AG08395 (cell line): Measurements from ENCODE around the gene YEATS2.
"Not testable (repeated sequence)": the region's sequence is repeated elsewhere in the genome, so short reads cannot be mapped to it uniquely, and the experiment has no call there.

Source experiments
- DNase-seq: peaks from one replicate; pipeline ENCODE4 v3.0.0; 2012; ENCODE audit warnings: mixed read lengths, low spot score

Gene YEATS2

GRCh38 chr3:183777016-183777618, 79.5 kb downstream of the YEATS2 start:
- DNase-seq, result no peak

- no peak for DNase-seq
Observed at GRCh38 chr3:183779896-183780465, 82.4 kb downstream of the YEATS2 start.

- DNase-seq, result no peak
Observed at GRCh38 chr3:183781246-183781645, 83.6 kb downstream of the YEATS2 start.

- no peak for DNase-seq
Observed at GRCh38 chr3:183782576-183783276, 85.1 kb downstream of the YEATS2 start.

DNA sequence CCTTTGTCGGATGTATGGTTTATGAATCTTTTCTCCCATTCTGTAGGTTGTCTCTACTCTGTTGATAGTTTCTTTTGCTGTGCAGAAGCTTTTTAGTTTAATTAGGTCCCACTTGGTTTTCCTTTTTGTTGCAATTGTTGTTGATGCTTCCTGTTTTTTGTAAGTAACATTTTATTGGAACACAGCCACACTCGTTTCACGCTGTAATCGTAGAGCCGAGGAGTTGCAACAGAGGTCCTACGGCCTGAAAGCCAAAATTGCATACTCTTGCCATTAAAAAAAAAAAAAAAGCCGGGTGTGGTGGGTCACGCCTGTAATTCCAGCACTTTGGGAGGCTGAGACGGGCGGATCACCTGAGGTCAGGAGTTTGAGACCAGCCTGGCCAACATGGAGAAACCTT, 86.9 kb downstream of the YEATS2 start:
- not testable (repeated sequence) for DNase-seq

- no peak for DNase-seq
Observed at GRCh38 chr3:183789826-183790225, 92.2 kb downstream of the YEATS2 start.

DNA sequence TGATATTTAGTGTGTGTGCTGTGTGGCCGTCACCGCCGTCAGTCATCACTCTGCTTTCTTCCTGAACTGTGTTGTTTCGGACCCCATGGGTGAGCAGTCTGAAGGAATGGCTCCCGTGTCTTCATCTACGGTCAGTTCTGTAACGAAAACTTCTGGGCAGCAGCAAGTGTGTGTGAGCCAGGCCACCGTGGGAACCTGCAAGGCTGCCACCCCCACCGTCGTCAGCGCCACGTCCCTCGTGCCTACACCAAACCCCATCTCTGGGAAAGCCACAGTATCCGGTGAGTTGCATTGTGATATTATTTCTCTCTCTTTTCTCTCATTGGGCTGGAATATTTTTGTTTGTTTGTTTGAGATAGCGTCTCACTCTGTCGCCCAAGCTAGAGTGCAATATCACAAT, 93.1 kb downstream of the YEATS2 start:
- no peak for DNase-seq

GRCh38 chr3:183792976-183793375, 95.4 kb downstream of the YEATS2 start:
- DNase-seq, result no peak

- DNase-seq, result no peak
Observed at GRCh38 chr3:183794452-183794851, 96.9 kb downstream of the YEATS2 start.

- DNase-seq, result no peak
Observed at GRCh38 chr3:183796372-183796771, 98.8 kb downstream of the YEATS2 start.

GRCh38 chr3:183797996-183798395, 100.4 kb downstream of the YEATS2 start:
- DNase-seq, result no peak

- DNase-seq, result no peak
Observed at GRCh38 chr3:183799461-183799860, 101.9 kb downstream of the YEATS2 start.

DNA sequence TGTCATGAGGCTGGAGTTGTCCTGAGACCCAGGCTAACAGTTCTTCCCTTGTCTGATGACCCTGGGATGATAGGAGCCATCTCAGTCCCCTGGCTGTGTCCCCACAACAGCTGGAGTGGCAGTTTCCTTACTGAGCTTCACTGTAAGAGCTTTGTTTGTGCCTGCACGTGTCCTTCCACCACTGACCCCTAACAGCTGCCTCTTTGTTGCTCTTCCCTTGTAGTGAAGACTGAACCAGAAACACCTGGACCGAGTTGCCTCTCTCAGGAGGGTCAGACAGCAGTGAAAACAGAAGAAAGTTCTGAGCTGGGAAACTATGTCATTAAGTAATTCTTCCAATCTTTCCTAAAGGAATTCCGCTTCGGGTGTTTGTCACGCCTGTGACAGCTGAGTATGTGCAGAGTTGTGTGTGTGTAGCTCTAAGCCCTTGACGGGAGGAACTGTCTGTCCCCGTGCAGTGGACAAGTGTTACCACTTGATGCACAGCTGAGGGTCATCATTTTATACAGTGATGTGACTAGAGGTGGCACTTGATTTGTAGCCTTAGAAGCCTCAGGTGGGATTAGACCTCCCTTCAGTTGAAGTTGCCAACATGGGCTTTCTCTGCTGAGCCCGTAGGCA, 102.8 kb downstream of the YEATS2 start:
- DNase-seq, result no peak

DNA sequence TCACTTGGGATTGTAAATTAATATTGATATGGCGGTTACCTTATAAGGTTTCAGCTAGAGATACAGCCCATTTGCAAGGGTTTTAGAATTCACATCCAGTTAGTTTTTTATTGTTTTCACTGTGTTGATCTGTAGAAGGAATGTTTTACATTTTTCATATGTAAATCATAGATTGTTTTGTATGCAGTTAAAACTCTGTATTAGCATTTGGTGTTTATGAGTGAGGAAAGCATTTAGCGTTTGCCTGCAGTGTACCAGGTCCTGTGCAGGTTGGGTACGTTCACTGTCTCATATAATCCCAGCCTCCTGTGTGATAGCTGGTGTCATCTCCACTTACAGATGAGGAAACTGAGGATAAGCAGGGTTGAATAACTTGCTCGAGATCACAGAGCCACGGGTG, 104.0 kb downstream of the YEATS2 start:
- no peak for DNase-seq

- no peak for DNase-seq
Observed at GRCh38 chr3:183802989-183803388, 105.4 kb downstream of the YEATS2 start.

DNA sequence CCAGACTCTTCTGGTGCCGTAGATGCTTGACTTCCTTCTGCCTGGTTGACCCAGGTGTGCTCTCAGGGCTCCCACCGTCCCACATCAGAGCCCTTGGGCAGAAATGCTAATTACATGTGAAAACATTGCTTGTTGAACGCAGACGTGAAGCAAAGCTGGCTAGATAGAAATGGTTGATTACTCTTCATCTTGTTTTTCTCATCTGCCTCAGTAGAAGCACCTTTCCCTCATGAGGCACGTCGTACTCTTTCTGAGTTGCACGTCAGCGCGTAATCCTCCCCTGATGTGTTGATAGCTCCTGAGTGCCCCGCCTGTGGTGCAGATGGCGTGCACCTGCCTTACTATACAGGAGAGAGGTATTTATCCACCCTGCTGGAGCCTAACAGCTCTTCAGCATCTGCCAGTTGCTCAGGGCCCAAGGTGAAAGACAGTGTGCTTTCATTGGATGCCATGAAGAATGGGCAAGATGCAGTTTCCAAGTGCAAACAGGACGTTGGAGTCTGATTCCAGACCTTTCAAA, 109.7 kb downstream of the YEATS2 start:
- no peak for DNase-seq

DNA sequence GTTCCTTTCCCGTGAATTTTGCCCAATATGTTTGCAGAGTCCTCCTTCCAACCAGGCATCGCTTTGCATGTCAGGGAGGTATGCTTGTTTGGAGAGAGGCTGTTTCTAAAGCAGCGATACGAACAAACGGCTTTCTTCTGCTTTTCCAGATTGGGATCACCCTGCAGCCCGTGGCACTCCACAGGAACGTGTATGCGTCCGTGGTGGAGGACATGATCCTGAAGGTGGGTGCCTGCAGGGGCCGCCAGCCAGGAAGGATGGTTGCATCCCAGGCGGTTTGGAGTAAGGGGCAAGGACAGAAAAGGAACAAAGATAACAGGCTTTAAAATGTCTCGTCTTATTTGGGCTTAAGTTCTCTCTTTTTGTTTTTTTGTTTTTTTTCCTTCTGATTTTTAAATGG, 110.3 kb downstream of the YEATS2 start:
- no peak for DNase-seq

DNA sequence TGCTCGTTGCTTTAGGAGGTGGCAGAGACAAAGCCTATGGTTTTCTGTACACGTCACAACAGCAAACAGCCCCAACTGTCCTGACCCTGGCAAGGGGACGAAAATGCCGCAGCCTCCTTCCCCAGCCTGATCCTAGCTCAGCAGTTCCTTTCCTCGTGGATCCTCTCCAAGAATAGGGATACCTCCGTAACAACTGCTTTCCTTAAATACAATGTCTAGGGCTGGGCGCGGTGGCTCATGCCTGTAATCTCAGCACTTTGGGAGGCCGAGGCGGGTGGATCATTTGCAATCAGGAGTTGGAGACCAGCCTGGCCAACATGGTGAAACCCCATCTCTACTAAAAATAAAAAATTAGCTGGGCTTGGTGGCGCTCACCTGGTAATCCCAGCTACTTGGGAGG, 110.8 kb downstream of the YEATS2 start:
- no peak for DNase-seq

- DNase-seq, result no peak
Observed at GRCh38 chr3:183809270-183809669, 111.7 kb downstream of the YEATS2 start.

DNA sequence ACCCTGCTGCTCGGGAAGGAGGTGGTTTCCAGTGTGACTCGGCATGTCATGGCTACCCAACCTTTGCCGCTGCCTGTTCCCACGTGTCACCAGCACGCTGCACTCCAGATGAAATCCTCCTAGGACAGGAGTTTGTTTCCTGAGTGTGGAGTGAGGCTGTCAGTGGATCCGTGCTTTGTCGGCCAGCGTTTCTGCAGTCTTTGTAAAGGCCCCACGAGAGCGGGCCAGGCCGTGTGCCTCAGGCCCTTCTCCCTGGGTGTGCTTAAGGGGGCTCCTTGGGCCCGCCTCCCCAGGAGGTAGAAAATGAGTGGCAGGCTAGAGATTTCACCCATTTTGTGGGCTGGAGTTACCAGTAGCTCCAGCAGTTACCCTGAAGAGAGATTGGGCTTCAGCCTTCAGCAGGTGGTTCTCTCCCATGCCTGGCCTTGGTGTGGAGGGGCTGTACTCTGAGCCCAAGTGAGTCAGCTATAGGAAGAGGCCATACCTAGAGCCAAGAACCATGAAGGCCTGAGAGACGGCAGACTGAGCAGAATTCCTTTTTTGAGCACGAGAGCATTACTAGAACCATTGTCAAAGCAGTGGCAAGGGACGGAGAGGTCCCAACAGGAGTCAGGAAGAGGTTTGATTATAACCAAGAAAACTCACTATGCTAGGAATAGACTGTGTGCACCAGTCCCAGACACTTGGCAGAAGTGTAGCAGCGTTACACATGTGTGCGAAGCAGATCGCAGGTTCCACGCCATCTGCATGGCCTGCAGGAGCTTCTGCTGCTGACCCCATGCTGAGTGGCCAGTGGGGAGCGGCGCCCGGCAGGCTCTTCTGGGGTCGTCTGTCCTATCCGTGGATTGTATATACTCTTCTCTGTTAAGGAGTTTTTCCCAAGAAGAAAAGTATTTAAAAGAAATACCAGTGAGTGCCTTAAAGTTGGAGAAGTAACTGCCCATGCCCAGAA, 113.3 kb downstream of the YEATS2 start:
- DNase-seq, result no peak

DNA sequence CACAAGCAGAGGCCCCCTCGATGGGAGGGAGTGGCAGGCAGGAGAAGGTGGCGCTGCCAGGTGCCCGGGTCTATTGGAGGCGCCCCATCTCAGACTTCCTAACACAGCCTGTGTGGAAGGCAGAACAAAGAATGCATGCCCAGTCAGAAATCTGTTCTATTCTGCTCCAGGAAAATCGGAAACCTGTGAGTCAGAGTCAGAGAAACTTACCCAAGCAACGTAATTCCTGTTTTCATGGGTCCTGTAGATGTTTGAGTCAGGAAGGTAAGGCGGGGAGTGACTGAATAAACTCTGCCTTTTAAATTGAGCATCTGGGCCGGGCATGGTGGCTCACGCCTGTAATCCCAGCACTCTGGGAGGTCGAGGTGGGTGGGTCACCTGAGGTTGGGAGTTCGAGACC, 114.0 kb downstream of the YEATS2 start:
- DNase-seq, result no peak
